H9 (cell line): ENCODE data around the gene NPR1. TPM values are rescaled to one million over a fixed set of nuclear protein-coding genes. Genes with fewer than 3 reads are reported as not detected.

Source experiments
- DNase-seq: peaks from one replicate; pipeline ENCODE4 v3.0.0-alpha.2; 2017
- H2AFZ ChIP-seq: one replicate; pipeline ENCODE4 v1.6.1; 2013; ENCODE audit warnings: mild to moderate bottlenecking, low read length, control low read depth, moderate library complexity
- H2AK5ac ChIP-seq: 2 replicates; pipeline ENCODE4 v1.6.1; 2013; ENCODE audit warnings: low read length, control low read depth, mixed read lengths; ENCODE audit not compliant: insufficient read length
- H2BK120ac ChIP-seq: one replicate; pipeline ENCODE4 v1.6.1; 2013; ENCODE audit warnings: low read depth, mild to moderate bottlenecking, low read length, control low read depth, inconsistent platforms; ENCODE audit not compliant: poor library complexity, severe bottlenecking
- H2BK12ac ChIP-seq: 2 replicates; pipeline ENCODE4 v1.6.1; 2013; ENCODE audit warnings: low read length, control low read depth, mixed read lengths, low read depth; ENCODE audit not compliant: insufficient read length
- H2BK15ac ChIP-seq: 2 replicates; pipeline ENCODE4 v1.6.1; 2013; ENCODE audit warnings: low read depth, low read length, control low read depth
- H2BK20ac ChIP-seq: one replicate; pipeline ENCODE4 v1.6.1; 2013; ENCODE audit warnings: low read depth, mild to moderate bottlenecking, low read length, control low read depth, inconsistent platforms; ENCODE audit not compliant: poor library complexity, severe bottlenecking
- H2BK5ac ChIP-seq: 2 replicates; pipeline ENCODE4 v1.6.1; 2013; ENCODE audit warnings: low read length, control low read depth, mixed read lengths; ENCODE audit not compliant: insufficient read length
- H3K14ac ChIP-seq: 2 replicates; pipeline ENCODE4 v1.6.1; 2013; ENCODE audit warnings: low read length, control low read depth; ENCODE audit not compliant: insufficient read depth
- H3K18ac ChIP-seq: 2 replicates; pipeline ENCODE4 v1.6.1; 2013; ENCODE audit warnings: low read depth, mild to moderate bottlenecking, mixed read lengths, low read length, control low read depth; ENCODE audit not compliant: insufficient read length
- H3K23ac ChIP-seq: 2 replicates; pipeline ENCODE4 v1.6.1; 2013; ENCODE audit warnings: low read length, control low read depth, mixed read lengths, low read depth; ENCODE audit not compliant: insufficient read length
- H3K23me2 ChIP-seq: 2 replicates; pipeline ENCODE4 v1.6.1; 2013; ENCODE audit warnings: low read depth, mild to moderate bottlenecking, mixed read lengths, low read length, control low read depth; ENCODE audit not compliant: insufficient read length, poor library complexity, severe bottlenecking
- H3K27ac ChIP-seq: 2 replicates; pipeline ENCODE4 v1.5.1; 2013; ENCODE audit warnings: low read length, control low read depth, mixed read lengths, low read depth; ENCODE audit not compliant: insufficient read length
- H3K27me3 ChIP-seq: 2 replicates; pipeline ENCODE4 v1.6.1; 2013; ENCODE audit warnings: low read length, control low read depth, inconsistent platforms; ENCODE audit not compliant: insufficient read depth
- H3K4ac ChIP-seq: 2 replicates; pipeline ENCODE4 v1.6.1; 2013; ENCODE audit warnings: low read depth, mild to moderate bottlenecking, control low read depth, inconsistent platforms, low read length, moderate library complexity
- H3K4me1 ChIP-seq: 2 replicates; pipeline ENCODE4 v1.6.1; 2013; ENCODE audit warnings: low read length, control low read depth, inconsistent platforms; ENCODE audit not compliant: insufficient read depth
- H3K4me2 ChIP-seq: 2 replicates; pipeline ENCODE4 v1.6.1; 2013; ENCODE audit warnings: low read length, control low read depth, mixed read lengths; ENCODE audit not compliant: insufficient read length, insufficient read depth
- H3K56ac ChIP-seq: 2 replicates; pipeline ENCODE4 v1.6.1; 2013; ENCODE audit warnings: low read depth, mild to moderate bottlenecking, mixed read lengths, low read length, control low read depth; ENCODE audit not compliant: insufficient read length
- H3K79me1 ChIP-seq: 2 replicates; pipeline ENCODE4 v1.6.1; 2013; ENCODE audit warnings: low read depth, mild to moderate bottlenecking, moderate library complexity, low read length, control low read depth, inconsistent platforms; ENCODE audit not compliant: insufficient read depth, poor library complexity, severe bottlenecking
- H3K79me2 ChIP-seq: 2 replicates; pipeline ENCODE4 v1.6.1; 2013; ENCODE audit warnings: low read length, control low read depth, inconsistent platforms; ENCODE audit not compliant: insufficient read depth
- H3K9ac ChIP-seq: 2 replicates; pipeline ENCODE4 v1.6.1; 2013; ENCODE audit warnings: low read length, control low read depth, mixed read lengths; ENCODE audit not compliant: insufficient read length; ENCODE audit errors: extremely low read depth
- H3K9me3 ChIP-seq: one replicate; pipeline ENCODE4 v1.6.1; 2013; ENCODE audit warnings: low read depth, low read length, inconsistent platforms; ENCODE audit not compliant: control insufficient read depth
- H3T11ph ChIP-seq: one replicate; pipeline ENCODE4 v1.6.1; 2013; ENCODE audit warnings: mild to moderate bottlenecking, low read length, control low read depth, inconsistent platforms
- H4K20me1 ChIP-seq: one replicate; pipeline ENCODE4 v1.6.1; 2013; ENCODE audit not compliant: control insufficient read depth, insufficient read length, insufficient read depth
- H4K5ac ChIP-seq: 2 replicates; pipeline ENCODE4 v1.6.1; 2013; ENCODE audit warnings: low read depth, mild to moderate bottlenecking, mixed read lengths, low read length, control low read depth; ENCODE audit not compliant: insufficient read length
- H4K8ac ChIP-seq: replicated peaks from 2 replicates; pipeline ENCODE4 v1.6.1; 2013; ENCODE audit warnings: low read length, control low read depth, mixed read lengths, low read depth; ENCODE audit not compliant: insufficient read length
- H4K91ac ChIP-seq: 2 replicates; pipeline ENCODE4 v1.6.1; 2013; ENCODE audit warnings: low read depth, mild to moderate bottlenecking, moderate library complexity, mixed read lengths, low read length, control low read depth; ENCODE audit not compliant: insufficient read length
- H3K27ac Mint-ChIP-seq, 3 experiments: 2 replicates in 2 of 3; 3 replicates in 1 of 3; pipeline ENCODE4 v1.8.0; 2020 to 2021; ENCODE audit warnings: mixed read lengths in 3 of 3, mild to moderate bottlenecking in 1 of 3, moderate library complexity in 1 of 3
- H3K27me3 Mint-ChIP-seq: 2 replicates; pipeline ENCODE4 v1.8.0; 2021; ENCODE audit warnings: low read depth, mild to moderate bottlenecking, moderate library complexity, mixed read lengths
- H3K36me3 Mint-ChIP-seq, 3 experiments: 2 replicates in 2 of 3; 3 replicates in 1 of 3; pipeline ENCODE4 v1.8.0; 2020 to 2021; ENCODE audit warnings: low read depth in 3 of 3, mixed read lengths in 3 of 3; ENCODE audit not compliant: insufficient read depth in 1 of 3
- H3K4me1 Mint-ChIP-seq, 2 experiments: 2 replicates each; pipeline ENCODE4 v1.8.0; 2020; ENCODE audit warnings: mixed read lengths in 2 of 2
- H3K4me3 Mint-ChIP-seq, 2 experiments: 2 replicates in 1 of 2; 3 replicates in 1 of 2; pipeline ENCODE4 v1.8.0; 2020 to 2021; ENCODE audit warnings: mild to moderate bottlenecking in 2 of 2, mixed read lengths in 2 of 2, moderate library complexity in 1 of 2
- H3K9me3 Mint-ChIP-seq, 2 experiments: 2 replicates in 1 of 2; 3 replicates in 1 of 2; pipeline ENCODE4 v1.8.0; 2020; ENCODE audit warnings: mild to moderate bottlenecking in 2 of 2, mixed read lengths in 2 of 2, moderate library complexity in 1 of 2
- CTCF ChIP-seq: fragments of 200-600 bp; sonication (generic); conservative IDR thresholded peaks from 3 replicates; pipeline ENCODE4 v1.8.0; 2021; ENCODE audit warnings: antibody characterized with exemption, mild to moderate bottlenecking
- WGBS: extraction: QIAGEN DNeasy Blood & Tissue Kit; methylation state at CpG from one replicate; pipeline ENCODE4 v1.1.7; 2013; ENCODE audit warnings: missing lambda C conversion rate, low lambda C conversion rate, mixed read lengths; ENCODE audit not compliant: insufficient read length; ENCODE audit errors: extremely low coverage; 5-methylcytosine and 5-hydroxymethylcytosine counted together
- total RNA-seq: library from RNA; stranded (reverse); gene quantifications from 2 replicates; pipeline ENCODE4 v1.2.1, GENCODE V29; 2021

The NPR1 gene
- total RNA-seq, 1 experiment from 2014 or later, result 8.6 TPM

GRCh38 chr1:153680120-153680403 is 1.6 kb downstream of the NPR1 start:
- peak overlapping the region; percentile 65 for H3K4me2 ChIP-seq

More at GRCh38 chr1:153680120-153680403, 1.6 kb downstream of the NPR1 start:
- Histone ChIP-seq H2BK15ac (no peak overlapping the region), H3K27ac (no peak overlapping the region), H2AFZ (no peak overlapping the region), H3K27me3 (peaks cover 3% of the 10 kb centered on the region; the same call in 1 of the 2 replicates), H3K4me1 (no peaks in the 10 kb centered on the region), H3K23me2 (peaks cover 26% of the 10 kb centered on the region), H2BK5ac (no peak overlapping the region), H4K20me1 (no peaks in the 10 kb centered on the region), H3K79me2 (no peaks in the 10 kb centered on the region), H3K14ac (no peak overlapping the region), H2BK120ac (no peak overlapping the region), H4K91ac (no peak overlapping the region), H3K56ac (no peak overlapping the region), H3K9me3 (no peaks in the 10 kb centered on the region), H3K18ac (no peak overlapping the region), H3K79me1 (no peaks in the 10 kb centered on the region), H3K23ac (no peak overlapping the region), H3K9ac (no peak overlapping the region), H4K5ac (no peak overlapping the region), H2BK20ac (no peak overlapping the region), H3T11ph (no peak overlapping the region), H4K8ac (no peak overlapping the region), H3K4ac (no peak overlapping the region), H2BK12ac (no peak overlapping the region), H2AK5ac (no peak overlapping the region)
- peaks cover 24 to 25% of the 10 kb centered on the region in 2 experiments for H3K4me1 Mint-ChIP-seq
- H3K9me3 Mint-ChIP-seq, result no peaks in the 10 kb centered on the region
- no peak overlapping the region for H3K27ac Mint-ChIP-seq
- TF ChIP-seq CTCF, result no peak
- H3K4me3 Mint-ChIP-seq, result peak overlapping the region; percentile 74 to 86
- H3K36me3 Mint-ChIP-seq, result peaks cover 0 to 19% (median 11%) of the 10 kb centered on the region in 3 experiments; a peak in 3 of 7 replicates
- peak; percentile 57 for DNase-seq
- no CpG with 5 or more reads among the region's 10 CpGs for WGBS
- peaks cover 44% of the 10 kb centered on the region for H3K27me3 Mint-ChIP-seq
